GM21515 (cell line): ENCODE data around the gene FIZ1.

Experiments
- ATAC-seq: cut with Tn5 transposase; IDR thresholded peaks from one replicate; pipeline ENCODE4 v1.9.1; 2021; ENCODE audit not compliant: unreplicated experiment

The FIZ1 gene

GRCh38 chr19:55613930-55614710, 14.8 kb upstream of the FIZ1 start:
- no peak for ATAC-seq

- ATAC-seq: no peak
Observed at GRCh38 chr19:55613396-55613795, 14.1 kb upstream of the FIZ1 start.

DNA sequence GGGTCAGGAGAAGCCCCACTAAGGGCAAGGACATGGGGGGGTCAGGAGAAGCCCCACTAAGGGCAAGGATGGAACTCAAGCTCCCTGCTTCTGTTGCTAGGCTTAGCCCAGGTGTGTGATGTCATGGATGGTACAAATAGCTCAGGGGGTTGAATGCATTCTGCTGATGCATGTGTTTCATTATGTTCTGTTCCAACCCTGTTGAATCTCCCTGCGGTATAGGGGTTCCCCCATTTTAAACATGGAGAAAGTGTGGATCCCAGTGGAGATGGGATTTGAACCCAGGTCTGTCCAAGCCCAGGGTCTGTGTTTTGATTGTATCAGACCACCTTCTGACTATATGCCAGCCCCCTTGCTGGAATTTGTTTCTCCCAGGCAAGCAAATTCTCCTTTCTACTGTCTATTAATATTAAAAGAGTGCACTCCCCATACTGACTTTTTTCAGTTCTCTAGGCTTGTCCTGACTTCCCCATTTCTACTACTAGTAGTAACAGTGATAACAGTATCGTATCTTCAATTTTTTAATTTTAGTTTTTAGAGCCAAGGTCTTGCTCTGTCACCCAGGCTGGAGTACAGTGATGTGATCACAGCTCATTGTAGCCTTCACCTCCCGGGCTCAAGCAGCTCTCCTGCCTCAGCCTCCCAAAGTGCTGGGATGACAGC, 12.8 kb upstream of the FIZ1 start:
- ATAC-seq: no peak

GRCh38 chr19:55611300-55611982, 12.1 kb upstream of the FIZ1 start:
- ATAC-seq: no peak

DNA sequence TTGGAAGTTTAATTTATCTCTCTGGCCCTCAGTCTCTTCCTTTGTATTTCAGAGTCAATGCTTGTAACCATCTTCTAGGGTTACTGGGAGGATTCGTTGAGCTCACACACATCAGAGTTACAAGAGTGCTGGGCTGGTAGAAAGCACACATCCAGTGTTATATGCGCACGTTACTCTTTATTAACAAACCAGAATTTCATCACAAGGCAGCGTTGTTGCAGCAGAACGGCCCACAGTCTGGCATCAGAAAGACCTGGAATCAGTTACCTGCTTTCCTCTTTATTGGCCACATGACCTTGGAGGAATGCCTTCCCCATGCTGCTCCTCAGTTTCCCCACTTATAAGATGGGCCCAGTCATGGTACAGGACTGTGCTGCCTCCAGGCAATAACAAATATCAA, 10.0 kb upstream of the FIZ1 start:
- ATAC-seq: no peak

- ATAC-seq: no peak
Observed at GRCh38 chr19:55606817-55607216, 7.5 kb upstream of the FIZ1 start.

- ATAC-seq: no peak
Observed at GRCh38 chr19:55606471-55606787, 7.1 kb upstream of the FIZ1 start.

GRCh38 chr19:55605637-55606470, 6.5 kb upstream of the FIZ1 start, which contains the start of gene ZNF865:
Gene ZNF865, plus strand, starts transcription at chr19:55605647. Its CDS starts 7,972 bp downstream, at chr19:55613619.
- ATAC-seq: peak; percentile 33

GRCh38 chr19:55605207-55605636, 5.9 kb upstream of the FIZ1 start:
- ATAC-seq: peak; percentile 58

DNA sequence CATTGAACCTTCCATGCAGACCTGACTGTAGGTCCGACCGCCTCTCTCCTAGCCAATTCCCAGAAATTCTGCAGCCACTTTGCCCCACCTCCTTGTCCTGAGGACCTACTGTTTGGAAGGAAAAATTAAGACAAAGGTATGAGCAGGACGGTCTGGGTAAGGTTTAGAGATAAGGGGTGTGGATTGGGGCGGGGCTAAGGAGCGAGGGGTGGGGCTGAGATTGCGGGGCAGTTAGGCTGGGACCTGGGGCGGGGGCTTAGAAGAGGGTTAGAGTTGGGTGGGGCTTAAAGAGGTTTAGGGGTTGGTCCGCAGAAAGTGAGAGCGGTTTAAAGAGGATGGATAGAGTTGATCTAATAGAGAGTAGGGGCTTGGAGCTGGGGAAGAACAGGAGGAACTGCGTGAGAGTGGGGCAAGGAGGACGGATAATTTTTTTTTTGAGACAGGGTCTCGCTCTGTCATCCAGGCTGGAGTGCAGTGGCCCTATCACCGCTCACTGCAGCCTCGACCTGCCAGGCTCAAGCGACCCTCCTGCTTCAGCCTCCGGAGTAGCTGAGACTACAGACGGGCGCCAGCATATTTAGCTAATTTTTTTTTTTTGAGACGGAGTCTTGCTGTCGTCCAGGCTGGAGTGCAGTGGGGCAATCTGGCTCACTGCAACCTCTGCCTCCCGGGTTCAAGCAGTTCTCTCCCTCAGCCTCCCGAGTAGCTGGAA, 4.4 kb upstream of the FIZ1 start:
- ATAC-seq: no peak

- no peak for ATAC-seq
Observed at GRCh38 chr19:55603115-55603514, 3.8 kb upstream of the FIZ1 start.

- ATAC-seq: no peak
Observed at GRCh38 chr19:55602104-55603001, 3.0 kb upstream of the FIZ1 start.

DNA sequence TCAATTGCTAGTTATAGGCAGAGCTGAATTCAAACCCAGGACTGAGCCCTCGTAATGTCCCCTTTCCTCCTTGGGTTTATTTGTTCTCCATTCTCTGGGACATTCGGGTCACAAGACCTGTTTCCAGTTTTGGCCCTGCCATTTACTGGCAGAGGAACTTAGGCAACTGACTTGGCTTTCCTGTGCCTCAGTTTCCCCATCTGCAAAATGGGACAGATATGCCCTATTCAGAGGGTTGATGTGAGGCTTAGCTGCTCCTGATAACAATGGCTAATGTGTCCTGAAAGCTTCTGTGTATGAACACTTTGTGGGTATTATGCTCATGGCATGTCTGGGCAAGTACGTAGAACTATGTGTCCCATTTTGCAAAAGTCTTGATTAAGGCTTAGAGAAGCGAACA, 1.8 kb upstream of the FIZ1 start:
- ATAC-seq: no peak

DNA sequence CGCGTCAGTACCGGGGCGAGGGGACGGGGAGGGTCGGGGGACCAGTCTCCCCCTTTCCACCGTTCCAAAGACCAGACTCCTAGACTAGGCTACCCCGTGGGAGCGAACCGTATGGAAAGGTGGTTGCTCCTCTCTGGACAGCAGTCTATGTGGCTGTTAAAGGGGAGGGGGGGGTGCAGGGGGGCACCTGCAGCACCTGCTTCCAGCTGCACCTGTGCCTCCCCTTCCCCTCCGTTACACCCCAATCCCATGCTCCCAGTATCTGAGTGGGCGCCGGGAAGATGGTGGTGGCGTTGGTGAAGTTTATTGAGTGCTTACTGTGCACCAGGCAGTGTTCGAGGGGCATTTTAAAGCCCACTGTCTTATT, 1.3 kb upstream of the FIZ1 start:
- no peak for ATAC-seq

GRCh38 chr19:55599842-55600661, 735 bp upstream of the FIZ1 start, which contains the start of gene ZNF524:
Gene ZNF524, plus strand, starts transcription at chr19:55600288. Its CDS starts 1,825 bp downstream, at chr19:55602113.
- peak; percentile 35 for ATAC-seq

DNA sequence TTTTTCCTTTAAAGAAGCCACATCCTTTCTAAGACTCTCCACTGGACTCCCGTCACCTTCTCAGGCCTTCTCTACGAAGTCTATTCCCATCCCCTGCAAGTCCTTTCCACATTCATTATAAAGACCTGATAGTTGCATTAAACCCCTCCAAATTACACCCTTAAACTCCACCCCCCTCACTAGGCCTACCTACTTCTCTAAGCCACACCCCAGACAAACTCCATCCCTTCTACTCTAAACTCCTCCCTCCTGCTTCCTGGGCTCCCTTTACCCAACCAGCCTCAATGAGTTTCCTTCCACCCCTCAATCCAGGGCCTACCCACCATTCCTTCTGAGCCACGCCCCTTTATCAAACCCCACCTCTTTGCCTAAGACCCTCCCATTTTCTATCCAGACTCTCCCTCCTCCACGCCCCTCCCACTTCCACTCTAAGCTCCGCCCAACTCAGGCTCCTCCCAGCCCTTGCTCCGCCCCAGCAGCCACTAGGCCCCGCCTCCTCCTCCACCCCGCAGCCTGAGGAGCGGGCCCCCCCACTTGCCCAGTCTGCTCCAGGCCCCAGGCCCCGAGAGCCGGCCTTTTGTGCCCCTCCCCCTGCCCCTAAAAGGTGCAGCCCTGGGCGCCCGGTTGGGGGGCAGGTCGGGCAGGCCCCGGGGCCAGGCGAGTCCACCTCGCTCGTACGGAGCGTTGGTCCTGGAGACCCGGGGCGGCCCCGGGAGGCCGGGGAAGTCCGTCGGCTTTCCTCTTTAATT, 424 bp downstream of the FIZ1 start:
- ATAC-seq: peak; percentile 49

- ATAC-seq: no peak
Observed at GRCh38 chr19:55598034-55598433, 1.3 kb downstream of the FIZ1 start.

DNA sequence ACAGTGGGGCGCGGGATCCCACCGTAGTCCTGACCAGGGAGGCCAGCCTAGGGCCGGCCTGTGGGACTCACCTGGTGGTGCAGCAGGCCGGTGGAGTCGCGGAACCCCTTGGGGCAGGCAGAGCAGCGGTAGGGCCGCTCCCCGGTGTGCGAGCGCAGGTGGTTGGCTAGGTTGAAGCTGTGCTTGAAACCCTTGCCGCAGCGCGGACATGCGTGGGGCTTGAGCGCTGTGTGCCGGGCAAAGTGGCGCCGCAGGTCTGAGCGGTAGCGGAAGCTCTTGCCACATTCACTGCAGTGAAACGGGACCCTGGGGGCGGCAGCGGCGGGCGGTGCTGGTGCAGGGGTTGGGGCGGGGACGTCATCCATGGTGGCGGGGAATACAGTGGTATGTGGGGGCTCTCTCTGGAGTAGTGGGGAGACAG, 1.8 kb downstream of the FIZ1 start:
- ATAC-seq: no peak
